HG02840 (cell line): Measurements from ENCODE around the gene BRMS1.
"Not testable (repeated sequence)": the region's sequence is repeated elsewhere in the genome, so short reads cannot be mapped to it uniquely, and the experiment has no call there.

ENCODE experiments used
- ATAC-seq: cut with Tn5 transposase; IDR thresholded peaks from one replicate; pipeline ENCODE4 v1.9.1; 2021; ENCODE audit warnings: mild to moderate bottlenecking, moderate library complexity, moderate number of reproducible peaks; ENCODE audit not compliant: unreplicated experiment, low FRiP score

Gene BRMS1

GRCh38 chr11:66326261-66327111 is 18.4 kb downstream of the BRMS1 start:
- no peak for ATAC-seq

- no peak for ATAC-seq
Observed at GRCh38 chr11:66325263-66325671, 19.6 kb downstream of the BRMS1 start.

- no peak for ATAC-seq
Observed at GRCh38 chr11:66324664-66325063, 20.2 kb downstream of the BRMS1 start.

- no peak for ATAC-seq
Observed at GRCh38 chr11:66323684-66324083, 21.2 kb downstream of the BRMS1 start.

GRCh38 chr11:66322732-66323427 is 22.0 kb downstream of the BRMS1 start:
- no peak for ATAC-seq

GRCh38 chr11:66321606-66322005 is 23.3 kb downstream of the BRMS1 start:
- no peak for ATAC-seq

GRCh38 chr11:66320748-66321147 is 24.2 kb downstream of the BRMS1 start:
- ATAC-seq: not testable (repeated sequence)

- not testable (repeated sequence) for ATAC-seq
Observed at GRCh38 chr11:66320289-66320688, 24.6 kb downstream of the BRMS1 start.

GRCh38 chr11:66318600-66318970 is 26.3 kb downstream of the BRMS1 start:
- ATAC-seq: no peak

- ATAC-seq: no peak
Observed at GRCh38 chr11:66317723-66318599, 26.9 kb downstream of the BRMS1 start.

- ATAC-seq: no peak
Observed at GRCh38 chr11:66317322-66317722, 27.6 kb downstream of the BRMS1 start.

- ATAC-seq: no peak
Observed at GRCh38 chr11:66316849-66317251, 28.1 kb downstream of the BRMS1 start, which contains the start of gene CD248. CD248 (minus strand) TSS chr11:66317044; CDS start chr11:66317027, 17 bp downstream.

- ATAC-seq: no peak
Observed at GRCh38 chr11:66315921-66316811, 28.7 kb downstream of the BRMS1 start.

- ATAC-seq: no peak
Observed at GRCh38 chr11:66315498-66315885, 29.4 kb downstream of the BRMS1 start.

GRCh38 chr11:66314561-66315497 is 30.1 kb downstream of the BRMS1 start:
- ATAC-seq: no peak

- no peak for ATAC-seq
Observed at GRCh38 chr11:66314186-66314501, 30.8 kb downstream of the BRMS1 start.

GRCh38 chr11:66313321-66314185 is 31.4 kb downstream of the BRMS1 start:
- no peak for ATAC-seq
